ENCODE measurements around the gene SERGEF.

SERGEF gene

DNA sequence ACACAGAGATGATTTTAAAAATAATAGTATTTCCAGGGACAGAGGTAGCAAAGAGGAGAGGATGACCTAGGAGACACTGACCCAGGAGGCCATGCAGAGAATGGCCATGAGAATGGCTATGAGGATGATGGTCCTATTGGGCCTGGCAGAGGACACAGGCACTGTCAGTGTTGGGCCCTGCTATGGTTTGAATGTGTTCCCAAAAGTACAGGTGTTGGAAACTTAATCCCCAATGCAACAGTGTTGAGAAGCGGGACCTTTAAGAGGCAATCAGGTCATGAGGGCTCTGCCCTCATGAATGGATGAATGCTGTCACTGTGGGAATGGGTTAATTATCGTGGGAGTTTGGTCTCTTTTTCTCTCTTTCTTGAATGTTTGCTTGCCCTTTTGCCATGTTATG lies 216.7 kb downstream of the SERGEF start:
- TF ChIP-seq, protein P1, sequence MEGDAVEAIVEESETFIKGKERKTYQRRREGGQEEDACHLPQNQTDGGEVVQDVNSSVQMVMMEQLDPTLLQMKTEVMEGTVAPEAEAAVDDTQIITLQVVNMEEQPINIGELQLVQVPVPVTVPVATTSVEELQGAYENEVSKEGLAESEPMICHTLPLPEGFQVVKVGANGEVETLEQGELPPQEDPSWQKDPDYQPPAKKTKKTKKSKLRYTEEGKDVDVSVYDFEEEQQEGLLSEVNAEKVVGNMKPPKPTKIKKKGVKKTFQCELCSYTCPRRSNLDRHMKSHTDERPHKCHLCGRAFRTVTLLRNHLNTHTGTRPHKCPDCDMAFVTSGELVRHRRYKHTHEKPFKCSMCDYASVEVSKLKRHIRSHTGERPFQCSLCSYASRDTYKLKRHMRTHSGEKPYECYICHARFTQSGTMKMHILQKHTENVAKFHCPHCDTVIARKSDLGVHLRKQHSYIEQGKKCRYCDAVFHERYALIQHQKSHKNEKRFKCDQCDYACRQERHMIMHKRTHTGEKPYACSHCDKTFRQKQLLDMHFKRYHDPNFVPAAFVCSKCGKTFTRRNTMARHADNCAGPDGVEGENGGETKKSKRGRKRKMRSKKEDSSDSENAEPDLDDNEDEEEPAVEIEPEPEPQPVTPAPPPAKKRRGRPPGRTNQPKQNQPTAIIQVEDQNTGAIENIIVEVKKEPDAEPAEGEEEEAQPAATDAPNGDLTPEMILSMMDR (conservative IDR thresholded peaks at IDR 0.05): no peak
- no peak for TF ChIP-seq ZFX (IDR thresholded peaks at IDR 0.05)
- H3K27ac ChIP-seq: no peak overlapping the region

DNA sequence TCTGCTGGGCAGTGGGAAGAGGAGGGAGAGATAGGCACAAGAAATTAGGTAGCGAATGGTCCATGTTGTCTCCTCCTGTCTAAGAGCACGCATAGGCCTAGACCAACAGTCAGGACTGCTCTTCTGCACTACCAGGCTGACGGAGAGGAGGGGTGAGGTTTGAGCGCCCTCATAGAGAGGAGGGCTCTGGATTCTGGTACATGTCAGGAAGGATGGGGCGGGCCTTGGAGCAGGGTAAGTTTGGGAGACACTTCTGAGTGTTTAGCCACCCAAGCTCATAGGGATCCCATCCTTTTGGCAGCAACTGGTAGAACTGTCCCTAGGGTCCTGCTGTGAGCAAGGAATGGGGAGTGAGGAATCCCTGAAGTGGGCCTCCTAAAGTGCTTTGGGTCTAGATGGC lies 217.9 kb downstream of the SERGEF start:
- no peak overlapping the region for H3K27ac ChIP-seq
- no peak for TF ChIP-seq ZFX (IDR thresholded peaks at IDR 0.05)
- TF ChIP-seq, protein P1 (conservative IDR thresholded peaks at IDR 0.05): no peak

DNA sequence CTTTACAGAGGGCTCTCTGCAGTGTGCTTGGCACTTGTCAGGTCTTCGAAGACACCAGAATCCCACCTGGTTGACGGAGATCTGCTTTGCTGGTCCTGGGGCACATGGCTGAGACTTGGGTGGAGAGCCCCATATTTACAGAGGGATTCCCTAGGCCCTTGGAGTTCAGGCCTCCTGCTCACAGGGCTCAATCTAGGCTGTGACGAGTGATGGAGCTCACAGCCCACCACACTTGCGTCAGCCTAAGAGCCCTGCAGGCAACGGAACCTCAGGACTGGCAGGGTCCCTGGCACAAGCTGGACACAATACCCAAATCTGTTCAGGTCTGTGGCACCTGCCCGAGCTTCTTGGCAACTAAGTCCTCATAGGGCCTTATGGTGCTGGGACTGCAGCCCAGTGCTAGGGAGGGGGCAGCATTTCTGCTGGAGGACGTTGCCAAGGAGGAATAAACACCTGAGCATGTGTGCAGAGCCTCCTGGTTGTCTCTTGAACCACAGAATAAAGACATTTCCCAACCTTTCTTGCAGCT lies 219.1 kb downstream of the SERGEF start:
- TF ChIP-seq, protein P1 (conservative IDR thresholded peaks at IDR 0.05): no peak
- TF ChIP-seq ZFX (IDR thresholded peaks at IDR 0.05): no peak
- H3K27ac ChIP-seq: no peak overlapping the region

DNA sequence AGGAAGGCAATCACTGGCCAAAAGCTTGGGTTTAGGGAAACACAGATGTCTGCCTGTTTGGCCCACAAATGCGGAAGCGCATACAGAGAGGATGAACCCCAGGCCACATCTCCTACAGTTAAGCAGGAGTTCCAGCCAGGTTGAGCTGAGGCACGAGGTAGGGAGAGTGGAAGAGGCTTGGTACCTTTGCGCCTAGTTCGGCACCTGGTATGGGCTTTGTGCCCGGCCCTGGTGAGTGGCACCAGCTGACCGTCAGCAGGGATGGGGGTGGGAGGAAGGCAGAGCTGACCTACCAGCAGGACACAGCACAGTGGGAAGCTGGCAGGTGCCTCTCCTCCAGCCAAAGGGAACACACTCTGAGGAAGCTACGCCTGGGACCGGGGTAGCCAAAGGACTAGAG lies 220.7 kb downstream of the SERGEF start:
- TF ChIP-seq, protein P1 (conservative IDR thresholded peaks at IDR 0.05): no peak
- TF ChIP-seq ZFX (IDR thresholded peaks at IDR 0.05): no peak
- no peak overlapping the region for H3K27ac ChIP-seq

DNA sequence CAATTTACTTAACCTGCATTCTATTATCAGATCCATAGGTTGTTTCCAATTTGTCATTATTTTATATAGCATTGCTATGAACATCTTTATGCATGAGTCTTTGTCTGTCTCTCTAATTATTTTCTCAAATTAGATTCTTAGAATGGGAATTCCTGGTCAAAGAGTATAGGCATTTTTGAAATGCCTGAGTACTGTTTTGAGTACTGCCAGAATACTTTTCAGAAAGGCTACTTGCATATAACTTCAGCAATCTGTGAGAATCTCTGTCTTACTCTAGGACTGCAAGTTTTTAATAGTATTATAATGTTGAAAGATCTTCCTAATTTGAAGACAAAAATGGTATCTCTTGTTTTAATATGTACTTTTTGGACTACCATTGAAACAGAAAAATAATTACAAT lies 221.7 kb downstream of the SERGEF start:
- H3K27ac ChIP-seq: no peak overlapping the region
- TF ChIP-seq, protein P1 (conservative IDR thresholded peaks at IDR 0.05): no peak
- no peak for TF ChIP-seq ZFX (IDR thresholded peaks at IDR 0.05)

DNA sequence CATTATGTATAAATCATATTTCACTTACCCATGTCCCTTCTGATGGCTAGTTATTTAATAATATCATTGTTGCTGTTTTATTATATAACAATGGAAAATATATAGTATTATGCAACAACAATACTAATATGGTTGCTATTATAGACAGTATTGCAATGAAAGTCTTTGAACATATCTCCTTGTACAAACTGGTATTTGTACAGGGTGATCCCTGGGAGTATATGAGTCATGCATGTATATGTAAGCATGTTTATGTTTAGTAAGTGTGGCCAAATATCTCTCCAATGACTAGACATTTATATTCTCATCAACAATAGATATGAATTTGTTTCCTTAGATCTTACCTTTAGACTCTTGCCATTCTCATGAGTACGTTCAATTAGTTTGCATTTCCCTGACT lies 222.4 kb downstream of the SERGEF start:
- no peak for TF ChIP-seq ZFX (IDR thresholded peaks at IDR 0.05)
- TF ChIP-seq, protein P1 (conservative IDR thresholded peaks at IDR 0.05): no peak
- H3K27ac ChIP-seq: no peak overlapping the region

DNA sequence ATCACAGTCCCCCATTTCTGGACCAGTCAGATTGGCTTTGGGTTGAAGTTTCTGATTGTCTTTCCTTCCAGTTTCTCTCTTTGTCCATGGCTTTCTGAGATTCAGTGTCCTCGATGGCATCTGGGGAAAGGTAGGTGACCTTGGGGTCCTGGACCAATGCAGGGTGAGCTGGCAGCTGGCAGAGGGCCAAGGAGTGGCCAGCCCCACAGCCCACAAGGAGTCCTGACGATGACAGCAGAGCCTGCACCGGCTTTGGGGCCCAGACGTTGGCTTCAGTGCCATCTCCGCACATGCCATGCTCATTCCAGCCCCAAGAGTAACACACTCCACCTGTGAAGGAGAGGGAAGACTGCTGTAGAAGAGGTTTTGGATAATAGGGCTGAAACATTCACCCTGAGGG lies 224.8 kb downstream of the SERGEF start:
- no peak overlapping the region for H3K27ac ChIP-seq
- no peak for TF ChIP-seq ZFX (IDR thresholded peaks at IDR 0.05)
- TF ChIP-seq, protein P1 (conservative IDR thresholded peaks at IDR 0.05): no peak
